ENCODE data around the gene RFTN1.

Gene RFTN1

GRCh38 chr3:16354291-16354690 lies 159.2 kb downstream of the RFTN1 start:
- no peak for DNase-seq (ENCODE audit: low spot score)

GRCh38 chr3:16352428-16352827 lies 161.1 kb downstream of the RFTN1 start:
- no peak for DNase-seq (ENCODE audit: low spot score)

GRCh38 chr3:16350597-16351318 lies 162.7 kb downstream of the RFTN1 start:
- no peak for DNase-seq (ENCODE audit: low spot score)

- no peak for DNase-seq (ENCODE audit: low spot score)
These were observed 163.4 kb downstream of the RFTN1 start for GRCh38 chr3:16349986-16350596.

GRCh38 chr3:16347548-16347947 lies 166.0 kb downstream of the RFTN1 start:
- no peak for DNase-seq (ENCODE audit: low spot score)

DNA sequence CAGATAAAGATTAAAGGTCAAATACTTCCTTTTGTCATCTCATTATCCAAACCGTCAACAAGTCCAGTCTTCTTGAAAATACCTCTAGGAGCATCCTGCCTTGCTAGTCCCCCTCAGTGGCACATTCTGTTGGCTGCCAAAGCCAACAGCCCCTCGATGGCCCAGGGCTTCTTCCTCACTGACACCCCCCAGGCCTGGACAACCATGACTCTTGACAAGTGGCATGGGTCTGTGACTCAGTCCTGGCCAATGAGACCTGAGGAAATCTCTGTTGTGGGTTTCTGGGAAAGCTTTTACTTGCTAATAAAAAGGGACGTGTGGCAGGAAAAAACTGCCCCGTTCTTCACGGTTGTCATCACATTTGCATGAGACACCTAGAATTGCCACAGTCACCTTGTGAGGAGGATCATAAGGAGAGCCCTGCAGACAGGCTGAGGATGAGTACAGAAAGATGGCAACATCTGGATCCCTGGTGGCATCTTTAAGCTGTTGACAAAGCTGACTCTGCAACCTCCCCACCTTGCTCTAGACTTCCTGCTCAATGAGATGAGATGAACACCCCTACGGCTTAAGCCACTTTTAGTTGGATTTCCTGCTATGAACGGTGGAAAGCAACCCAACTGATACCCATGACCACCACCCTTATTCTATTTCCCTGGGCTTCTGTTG lies 167.0 kb downstream of the RFTN1 start:
- DNase-seq (ENCODE audit: low spot score): no peak

GRCh38 chr3:16343101-16343500 lies 170.4 kb downstream of the RFTN1 start:
- DNase-seq (ENCODE audit: low spot score): no peak

GRCh38 chr3:16338999-16339398 lies 174.5 kb downstream of the RFTN1 start:
- DNase-seq (ENCODE audit: low spot score): no peak

- no peak for DNase-seq (ENCODE audit: low spot score)
These were observed 175.5 kb downstream of the RFTN1 start for GRCh38 chr3:16337856-16338540.

- no peak for DNase-seq (ENCODE audit: low spot score)
These were observed 176.7 kb downstream of the RFTN1 start for GRCh38 chr3:16336825-16337224.

- DNase-seq (ENCODE audit: low spot score): no peak
These were observed 177.5 kb downstream of the RFTN1 start for GRCh38 chr3:16335772-16336645.

- no peak for DNase-seq (ENCODE audit: low spot score)
These were observed 178.2 kb downstream of the RFTN1 start for GRCh38 chr3:16335333-16335732.

DNA sequence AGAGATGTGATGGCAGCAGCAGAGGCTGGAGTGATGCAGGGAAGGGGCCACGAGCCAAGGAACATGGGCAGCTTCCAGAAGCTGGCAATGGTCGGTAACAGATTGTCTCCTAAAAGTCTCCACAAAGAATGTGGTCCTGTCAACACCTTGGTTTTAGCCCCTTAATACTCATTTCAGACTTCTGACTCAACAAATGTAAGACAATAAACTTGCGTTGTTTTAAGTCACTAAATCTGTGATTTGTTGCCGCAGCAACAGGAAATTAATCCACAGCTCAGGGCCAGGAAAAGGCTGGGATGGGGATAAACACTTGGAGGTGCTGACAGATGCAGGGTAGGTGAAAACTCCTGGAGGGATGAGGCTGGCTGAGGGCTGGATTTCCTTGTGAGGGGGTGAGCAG lies 178.6 kb downstream of the RFTN1 start:
- peak; percentile 49 for DNase-seq (ENCODE audit: low spot score)

DNA sequence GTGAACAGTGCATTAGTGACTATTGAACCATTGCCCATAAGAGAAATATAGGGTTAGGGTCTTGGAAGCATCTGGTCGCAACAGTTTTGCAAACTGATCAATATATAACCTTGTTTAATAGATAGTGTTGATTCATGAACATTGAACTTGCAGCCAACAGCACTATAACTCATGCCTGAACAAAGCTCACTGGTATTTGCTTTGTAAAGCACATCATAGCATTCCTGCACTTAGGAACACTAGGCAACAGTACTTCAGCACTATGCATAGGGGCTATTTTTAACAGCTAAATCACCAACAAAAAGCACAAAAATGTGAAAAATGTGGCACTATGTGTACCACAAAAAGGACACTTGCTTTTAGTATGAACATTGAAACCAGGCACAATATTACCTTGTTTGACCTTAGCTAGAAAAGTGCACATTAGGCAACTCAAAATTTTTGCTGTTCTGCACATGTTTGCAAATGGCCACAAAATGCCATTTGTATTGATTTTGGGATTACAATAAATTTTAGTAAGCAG lies 180.5 kb downstream of the RFTN1 start:
- no peak for DNase-seq (ENCODE audit: low spot score)

GRCh38 chr3:16331319-16331883 lies 182.1 kb downstream of the RFTN1 start:
- no peak for DNase-seq (ENCODE audit: low spot score)

- no peak for DNase-seq (ENCODE audit: low spot score)
These were observed 183.1 kb downstream of the RFTN1 start for GRCh38 chr3:16330351-16330750.

DNA sequence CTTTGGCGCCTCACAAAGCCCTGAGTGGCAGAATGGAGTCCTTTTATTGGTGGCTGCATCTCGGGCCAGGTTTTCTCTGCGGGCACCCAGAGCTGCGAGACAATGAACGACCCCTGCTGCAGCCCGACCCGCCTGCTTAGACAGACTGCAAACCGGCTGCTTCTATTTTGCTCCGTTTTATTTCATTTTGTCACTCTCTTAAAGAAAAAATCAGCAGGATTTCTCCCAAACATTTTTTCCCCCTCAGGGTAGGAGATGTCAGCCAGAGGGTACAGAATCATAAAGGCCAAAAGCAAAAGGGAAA lies 183.7 kb downstream of the RFTN1 start:
- no peak for DNase-seq (ENCODE audit: low spot score)

GRCh38 chr3:16329036-16329825 lies 184.3 kb downstream of the RFTN1 start:
- DNase-seq (ENCODE audit: low spot score): no peak

DNA sequence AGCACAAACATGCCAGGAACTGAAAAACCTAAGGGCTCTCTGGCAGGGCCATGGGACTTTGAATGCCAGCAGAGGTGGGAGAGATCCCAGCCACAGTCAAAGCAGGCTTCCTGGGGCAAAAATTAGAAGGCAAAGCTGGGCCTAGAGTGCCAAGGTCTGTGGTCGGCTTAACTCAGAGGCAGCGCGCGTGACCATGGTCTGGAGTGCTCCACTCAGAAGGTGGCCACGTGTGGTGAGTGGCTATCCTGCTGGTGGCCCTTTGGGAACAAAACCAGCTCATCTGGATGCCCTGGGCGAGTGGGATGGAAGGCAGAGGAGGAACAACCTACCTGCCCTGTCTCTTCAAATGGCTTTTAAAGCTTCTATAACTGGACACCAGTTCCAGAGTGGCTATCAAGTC lies 185.4 kb downstream of the RFTN1 start:
- no peak for DNase-seq (ENCODE audit: low spot score)

- no peak for DNase-seq (ENCODE audit: low spot score)
These were observed 186.7 kb downstream of the RFTN1 start for GRCh38 chr3:16326724-16327349.

Data from D341Med (cell line).